HepG2 (cell line): ENCODE results near the gene KIN. TPM values are rescaled to one million over a fixed set of nuclear protein-coding genes. Genes with fewer than 3 reads are reported as not detected.
A peak's percentile ranks its signal among the peaks of the same experiment; 100 is the strongest.

ENCODE experiments used
- ATF7-NPFF ChIP-seq: sonication (generic); formaldehyde crosslinking; IDR thresholded peaks from 2 replicates; pipeline ENCODE4 v1.8.1; 2023; ENCODE audit warnings: mild to moderate bottlenecking, low read depth, missing genetic modification reagents, moderate library complexity
- FOXO1 ChIP-seq: sonication (generic); formaldehyde crosslinking; IDR thresholded peaks from 2 replicates; pipeline ENCODE4 v1.4.0; 2020; ENCODE audit warnings: missing genetic modification reagents
- KDM1A ChIP-seq: IDR thresholded peaks from 2 replicates; pipeline ENCODE4 v1.6.1; 2016; ENCODE audit warnings: missing compliant biosample characterization
- MNT ChIP-seq: fragments of 450-650 bp; IDR thresholded peaks from 2 replicates; pipeline ENCODE4 v1.6.1; 2016
- MTERF4 ChIP-seq: sonication (generic); formaldehyde crosslinking; IDR thresholded peaks from 2 replicates; pipeline ENCODE4 v1.8.0; 2023; ENCODE audit warnings: mild to moderate bottlenecking, missing genetic modification reagents
- MZF1 ChIP-seq: sonication (generic); formaldehyde crosslinking; IDR thresholded peaks from 2 replicates; pipeline ENCODE4 v1.8.1; 2023; ENCODE audit warnings: mild to moderate bottlenecking, missing genetic modification reagents, borderline replicate concordance
- NONO ChIP-seq, 2 experiments: fragments of 450-650 bp in 1 of 2; sonication (generic) in 1 of 2; formaldehyde crosslinking in 1 of 2; IDR thresholded peaks in 1 of 2; conservative IDR thresholded peaks in 1 of 2; 2 replicates each; pipeline versions ENCODE4 v1.6.1 to v1.8.0; 2017 to 2022; ENCODE audit warnings: mild to moderate bottlenecking in 1 of 2, missing genetic modification reagents in 1 of 2, moderate library complexity in 1 of 2
- SIN3A ChIP-seq: IDR thresholded peaks from 2 replicates; pipeline ENCODE4 v1.6.1; 2011; ENCODE audit warnings: low read depth, mild to moderate bottlenecking, control low read depth, low read length, borderline replicate concordance
- SIX1 ChIP-seq: sonication (generic); formaldehyde crosslinking; IDR thresholded peaks from 2 replicates; pipeline ENCODE4 v1.4.0; 2020; ENCODE audit warnings: missing genetic modification reagents, borderline replicate concordance
- YY1 ChIP-seq: IDR thresholded peaks from 2 replicates; pipeline ENCODE4 v1.6.1; 2011; ENCODE audit warnings: low read length, low read depth, moderate library complexity, mild to moderate bottlenecking; ENCODE audit not compliant: insufficient read depth, insufficient replicate concordance
- ZEB1 ChIP-seq: IDR thresholded peaks from 2 replicates; pipeline ENCODE4 v1.6.1; 2012; ENCODE audit warnings: mild to moderate bottlenecking, low read depth, inconsistent platforms; ENCODE audit not compliant: insufficient replicate concordance
- ZNF207 ChIP-seq: fragments of 450-650 bp; IDR thresholded peaks from 2 replicates; pipeline ENCODE4 v1.6.1; 2016; ENCODE audit warnings: antibody characterized with exemption, borderline replicate concordance
- ZNF432 ChIP-seq: sonication (generic); formaldehyde crosslinking; IDR thresholded peaks from 2 replicates; pipeline ENCODE4 v1.5.0; 2020; ENCODE audit warnings: missing genetic modification reagents, mild to moderate bottlenecking, borderline replicate concordance
- ZNF451 ChIP-seq: sonication (generic); formaldehyde crosslinking; IDR thresholded peaks from 2 replicates; pipeline ENCODE4 v1.5.0; 2020; ENCODE audit warnings: mild to moderate bottlenecking, missing genetic modification reagents
- ZNF83 ChIP-seq: sonication (generic); formaldehyde crosslinking; IDR thresholded peaks from 2 replicates; pipeline ENCODE4 v1.4.0; 2020; ENCODE audit warnings: missing genetic modification reagents, mild to moderate bottlenecking, borderline replicate concordance
- ZSCAN22 ChIP-seq: sonication (generic); formaldehyde crosslinking; IDR thresholded peaks from 2 replicates; pipeline ENCODE4 v1.4.0; 2020; ENCODE audit warnings: mild to moderate bottlenecking, missing genetic modification reagents
- polyA plus RNA-seq, 8 experiments: library from polyadenylated mRNA; depleted of rRNA in 3 of 8; stranded (reverse) in 7 of 8; unstranded in 1 of 8; fragments of >200 nt; fragmentation: Illumina TruSeq in 4 of 8; extraction: Trizol in 4 of 8; gene quantifications; 2 replicates each; pipeline versions ENCODE4 v1.2.1 to v1.2.3, GENCODE V29; 2011 to 2016; ENCODE audit warnings: low read depth in 4 of 8, missing spikeins in 1 of 8, mixed read lengths in 1 of 8; ENCODE audit not compliant: insufficient read depth in 1 of 8
- total RNA-seq, 5 experiments: library from RNA; depleted of rRNA; stranded (reverse); fragments of >200 nt; fragmentation: Illumina TruSeq; extraction: Trizol; gene quantifications; 2 replicates each; pipeline ENCODE4 v1.2.3, GENCODE V29; 2016; ENCODE audit warnings: low read depth in 1 of 5
- TF ChIP-seq, protein P1 (sequence below): sonication (generic); formaldehyde crosslinking; IDR thresholded peaks from 2 replicates; pipeline ENCODE4 v1.4.0; 2020; ENCODE audit warnings: missing genetic modification reagents
- TF ChIP-seq, protein P2 (sequence below): IDR thresholded peaks from 2 replicates; pipeline ENCODE4 v1.6.1; 2016; ENCODE audit warnings: low read depth, borderline replicate concordance
- TF ChIP-seq, protein P3 (sequence below): sonication (generic); formaldehyde crosslinking; IDR thresholded peaks from 2 replicates; pipeline ENCODE4 v1.4.0; 2020; ENCODE audit warnings: mild to moderate bottlenecking, missing genetic modification reagents
- TF ChIP-seq, protein P4 (sequence below): sonication (generic); formaldehyde crosslinking; IDR thresholded peaks from 2 replicates; pipeline ENCODE4 v1.5.1; 2020; ENCODE audit warnings: missing genetic modification reagents, mild to moderate bottlenecking, borderline replicate concordance
- TF ChIP-seq, protein P5 (sequence below): sonication (generic); formaldehyde crosslinking; IDR thresholded peaks from 2 replicates; pipeline ENCODE4 v1.5.0; 2020; ENCODE audit warnings: missing genetic modification reagents

KIN gene
- total and polyA plus RNA-seq, 2 of the 13 experiments (the other 11 are each of a cell fraction or from before 2014, with no cell fraction given): 4.9 to 23.2 TPM

GRCh38 chr10:7795605-7796004, 7.8 kb upstream of the KIN start (continued):
- TF ChIP-seq NONO (IDR thresholded peaks at IDR 0.05): no peak
- no peak for TF ChIP-seq NONO (CRISPR knock-in tag; conservative IDR thresholded peaks at IDR 0.05)
- TF ChIP-seq, protein P1, sequence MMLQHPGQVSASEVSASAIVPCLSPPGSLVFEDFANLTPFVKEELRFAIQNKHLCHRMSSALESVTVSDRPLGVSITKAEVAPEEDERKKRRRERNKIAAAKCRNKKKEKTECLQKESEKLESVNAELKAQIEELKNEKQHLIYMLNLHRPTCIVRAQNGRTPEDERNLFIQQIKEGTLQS (CRISPR knock-in tag): no peak
- TF ChIP-seq, protein P2, sequence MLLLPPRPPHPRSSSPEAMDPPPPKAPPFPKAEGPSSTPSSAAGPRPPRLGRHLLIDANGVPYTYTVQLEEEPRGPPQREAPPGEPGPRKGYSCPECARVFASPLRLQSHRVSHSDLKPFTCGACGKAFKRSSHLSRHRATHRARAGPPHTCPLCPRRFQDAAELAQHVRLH (CRISPR knock-in tag): no peak
- TF ChIP-seq, protein P3, sequence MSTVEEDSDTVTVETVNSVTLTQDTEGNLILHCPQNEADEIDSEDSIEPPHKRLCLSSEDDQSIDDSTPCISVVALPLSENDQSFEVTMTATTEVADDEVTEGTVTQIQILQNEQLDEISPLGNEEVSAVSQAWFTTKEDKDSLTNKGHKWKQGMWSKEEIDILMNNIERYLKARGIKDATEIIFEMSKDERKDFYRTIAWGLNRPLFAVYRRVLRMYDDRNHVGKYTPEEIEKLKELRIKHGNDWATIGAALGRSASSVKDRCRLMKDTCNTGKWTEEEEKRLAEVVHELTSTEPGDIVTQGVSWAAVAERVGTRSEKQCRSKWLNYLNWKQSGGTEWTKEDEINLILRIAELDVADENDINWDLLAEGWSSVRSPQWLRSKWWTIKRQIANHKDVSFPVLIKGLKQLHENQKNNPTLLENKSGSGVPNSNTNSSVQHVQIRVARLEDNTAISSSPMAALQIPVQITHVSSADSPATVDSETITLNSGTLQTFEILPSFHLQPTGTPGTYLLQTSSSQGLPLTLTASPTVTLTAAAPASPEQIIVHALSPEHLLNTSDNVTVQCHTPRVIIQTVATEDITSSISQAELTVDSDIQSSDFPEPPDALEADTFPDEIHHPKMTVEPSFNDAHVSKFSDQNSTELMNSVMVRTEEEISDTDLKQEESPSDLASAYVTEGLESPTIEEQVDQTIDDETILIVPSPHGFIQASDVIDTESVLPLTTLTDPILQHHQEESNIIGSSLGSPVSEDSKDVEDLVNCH (CRISPR knock-in tag): no peak
- no peak for TF ChIP-seq KDM1A (CRISPR knock-in tag)
- no peak for TF ChIP-seq ZNF432 (CRISPR knock-in tag)
- no peak for TF ChIP-seq ZNF451 (CRISPR knock-in tag)
- TF ChIP-seq ZSCAN22 (CRISPR knock-in tag): no peak
- no peak for TF ChIP-seq MZF1 (CRISPR knock-in tag)
- TF ChIP-seq ZEB1: no peak
- TF ChIP-seq FOXO1 (CRISPR knock-in tag): peak; percentile 31; the same call in 1 of the 2 replicates
- TF ChIP-seq, protein P4, sequence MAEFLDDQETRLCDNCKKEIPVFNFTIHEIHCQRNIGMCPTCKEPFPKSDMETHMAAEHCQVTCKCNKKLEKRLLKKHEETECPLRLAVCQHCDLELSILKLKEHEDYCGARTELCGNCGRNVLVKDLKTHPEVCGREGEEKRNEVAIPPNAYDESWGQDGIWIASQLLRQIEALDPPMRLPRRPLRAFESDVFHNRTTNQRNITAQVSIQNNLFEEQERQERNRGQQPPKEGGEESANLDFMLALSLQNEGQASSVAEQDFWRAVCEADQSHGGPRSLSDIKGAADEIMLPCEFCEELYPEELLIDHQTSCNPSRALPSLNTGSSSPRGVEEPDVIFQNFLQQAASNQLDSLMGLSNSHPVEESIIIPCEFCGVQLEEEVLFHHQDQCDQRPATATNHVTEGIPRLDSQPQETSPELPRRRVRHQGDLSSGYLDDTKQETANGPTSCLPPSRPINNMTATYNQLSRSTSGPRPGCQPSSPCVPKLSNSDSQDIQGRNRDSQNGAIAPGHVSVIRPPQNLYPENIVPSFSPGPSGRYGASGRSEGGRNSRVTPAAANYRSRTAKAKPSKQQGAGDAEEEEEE (CRISPR knock-in tag): no peak
- TF ChIP-seq ATF7-NPFF: no peak
- TF ChIP-seq, protein P5, sequence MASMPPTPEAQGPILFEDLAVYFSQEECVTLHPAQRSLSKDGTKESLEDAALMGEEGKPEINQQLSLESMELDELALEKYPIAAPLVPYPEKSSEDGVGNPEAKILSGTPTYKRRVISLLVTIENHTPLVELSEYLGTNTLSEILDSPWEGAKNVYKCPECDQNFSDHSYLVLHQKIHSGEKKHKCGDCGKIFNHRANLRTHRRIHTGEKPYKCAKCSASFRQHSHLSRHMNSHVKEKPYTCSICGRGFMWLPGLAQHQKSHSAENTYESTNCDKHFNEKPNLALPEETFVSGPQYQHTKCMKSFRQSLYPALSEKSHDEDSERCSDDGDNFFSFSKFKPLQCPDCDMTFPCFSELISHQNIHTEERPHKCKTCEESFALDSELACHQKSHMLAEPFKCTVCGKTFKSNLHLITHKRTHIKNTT (CRISPR knock-in tag): no peak
- peak; percentile 70 for TF ChIP-seq MNT
- no peak for TF ChIP-seq SIN3A
- TF ChIP-seq YY1: no peak
- no peak for TF ChIP-seq ZNF207
- no peak for TF ChIP-seq MTERF4 (CRISPR knock-in tag)
- TF ChIP-seq ZNF83: no peak
- TF ChIP-seq SIX1: no peak
